HS-5 (cell line): Measurements from ENCODE around the gene AP3S2.
"Not testable (repeated sequence)": the region's sequence is repeated elsewhere in the genome, so short reads cannot be mapped to it uniquely, and the experiment has no call there.

Experiments
- DNase-seq: peaks from one replicate; pipeline ENCODE4 v3.0.0-alpha.2; 2012; ENCODE audit warnings: low read depth

Gene AP3S2

GRCh38 chr15:89864958-89865739, 28.6 kb downstream of the AP3S2 start:
- DNase-seq, result no peak

GRCh38 chr15:89863918-89864317, 29.9 kb downstream of the AP3S2 start:
- DNase-seq, result no peak

- DNase-seq, result no peak
Measured at GRCh38 chr15:89860891-89861290, 32.9 kb downstream of the AP3S2 start.

GRCh38 chr15:89860431-89860830, 33.4 kb downstream of the AP3S2 start:
- DNase-seq, result no peak

GRCh38 chr15:89858661-89859458, 34.9 kb downstream of the AP3S2 start:
- DNase-seq, result no peak

GRCh38 chr15:89857673-89858072, 36.1 kb downstream of the AP3S2 start:
- no peak for DNase-seq

- no peak for DNase-seq
Measured at GRCh38 chr15:89855948-89856347, 37.8 kb downstream of the AP3S2 start.

GRCh38 chr15:89854863-89855262, 38.9 kb downstream of the AP3S2 start:
- not testable (repeated sequence) for DNase-seq

- no peak for DNase-seq
Measured at GRCh38 chr15:89852342-89852995, 41.3 kb downstream of the AP3S2 start.

- no peak for DNase-seq
Measured at GRCh38 chr15:89851673-89852341, 42.0 kb downstream of the AP3S2 start.

GRCh38 chr15:89848970-89849292, 44.9 kb downstream of the AP3S2 start:
- no peak for DNase-seq

- no peak for DNase-seq
Measured at GRCh38 chr15:89847101-89847500, 46.7 kb downstream of the AP3S2 start.

GRCh38 chr15:89845305-89845893, 48.4 kb downstream of the AP3S2 start:
- peak; percentile 91 for DNase-seq

- DNase-seq, result no peak
Measured at GRCh38 chr15:89841962-89842361, 51.8 kb downstream of the AP3S2 start.

- no peak for DNase-seq
Measured at GRCh38 chr15:89841306-89841705, 52.5 kb downstream of the AP3S2 start.

GRCh38 chr15:89839167-89839810, 54.5 kb downstream of the AP3S2 start:
- DNase-seq, result no peak

GRCh38 chr15:89837830-89838178, 56.0 kb downstream of the AP3S2 start:
- no peak for DNase-seq

- DNase-seq, result no peak
Measured at GRCh38 chr15:89837134-89837829, 56.5 kb downstream of the AP3S2 start.

GRCh38 chr15:89836267-89837133, 57.3 kb downstream of the AP3S2 start:
- DNase-seq, result peak; percentile 78

GRCh38 chr15:89835176-89835564, 58.6 kb downstream of the AP3S2 start:
- DNase-seq, result no peak
